Hematopoietic multipotent progenitor cell treated with erythropoietin and hydrocortisone succinate and interleukin-3 and kit ligand, for 6 days (in vitro differentiated cells): ENCODE data around the gene EPSTI1.
A peak's percentile ranks its signal among the peaks of the same experiment; 100 is the strongest.
"Not testable (repeated sequence)": the region's sequence is repeated elsewhere in the genome, so short reads cannot be mapped to it uniquely, and the experiment has no call there.

Source experiments
- DNase-seq: peaks from one replicate; pipeline ENCODE4 v3.0.0-alpha.2; 2015

EPSTI1 gene

DNA sequence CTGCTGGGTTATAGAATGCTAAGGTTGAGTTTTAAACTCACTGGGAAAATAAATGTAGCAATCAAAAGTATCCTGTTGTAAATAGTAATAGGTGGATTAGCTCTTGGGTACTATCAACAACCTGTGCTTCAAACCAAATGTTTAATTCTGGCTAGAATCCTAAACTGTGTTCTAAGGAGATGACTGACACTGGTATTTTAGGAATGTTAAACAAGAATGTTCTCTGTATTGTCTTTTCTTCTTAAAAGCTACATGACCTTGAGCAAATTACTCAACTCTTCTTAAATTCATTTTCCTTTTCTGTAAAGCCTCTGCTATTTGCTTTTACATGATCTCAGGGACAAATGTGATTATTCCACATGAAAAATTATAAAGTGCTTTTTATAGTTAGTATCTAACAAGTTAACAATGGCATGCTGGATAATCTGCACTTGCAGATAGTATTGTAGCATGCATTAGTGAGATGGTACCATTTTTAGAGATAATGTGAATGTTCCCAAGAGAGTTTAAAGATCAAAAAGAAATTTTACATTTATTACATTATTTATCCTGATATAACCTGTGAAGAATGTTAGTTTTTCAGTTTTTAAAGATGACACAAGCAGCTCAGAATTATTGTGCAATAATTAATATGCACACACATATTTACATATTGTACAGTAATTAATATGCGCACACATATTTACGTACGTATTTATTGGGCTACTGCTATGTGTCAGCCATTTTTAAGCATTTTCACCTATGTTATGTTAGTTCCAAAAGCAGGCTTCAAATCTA is 13.6 kb upstream of the EPSTI1 start:
- no peak for DNase-seq

DNA sequence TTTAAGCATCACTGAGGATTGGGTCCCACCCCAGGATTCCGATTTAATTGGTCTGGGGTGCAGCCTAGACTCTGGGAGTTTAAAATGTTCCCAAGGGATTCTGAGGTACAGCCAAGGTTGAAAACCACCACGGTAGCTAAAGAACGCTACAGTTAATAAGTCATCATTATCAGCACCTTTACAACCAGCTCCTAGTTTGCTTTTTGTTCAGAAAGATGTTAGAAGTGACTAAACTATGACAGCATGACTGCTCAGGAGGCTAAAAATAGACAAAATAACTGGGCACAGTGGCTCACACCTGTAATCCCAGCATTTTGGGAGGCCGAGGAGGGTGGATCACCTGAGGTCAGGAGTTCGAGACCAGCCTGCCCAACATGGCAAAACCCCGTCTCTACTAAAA is 11.7 kb upstream of the EPSTI1 start:
- no peak for DNase-seq

- no peak for DNase-seq
These were observed 11.0 kb upstream of the EPSTI1 start for GRCh38 chr13:43003010-43003409.

GRCh38 chr13:43002021-43002420 is 10.0 kb upstream of the EPSTI1 start:
- peak; percentile 13 for DNase-seq

DNA sequence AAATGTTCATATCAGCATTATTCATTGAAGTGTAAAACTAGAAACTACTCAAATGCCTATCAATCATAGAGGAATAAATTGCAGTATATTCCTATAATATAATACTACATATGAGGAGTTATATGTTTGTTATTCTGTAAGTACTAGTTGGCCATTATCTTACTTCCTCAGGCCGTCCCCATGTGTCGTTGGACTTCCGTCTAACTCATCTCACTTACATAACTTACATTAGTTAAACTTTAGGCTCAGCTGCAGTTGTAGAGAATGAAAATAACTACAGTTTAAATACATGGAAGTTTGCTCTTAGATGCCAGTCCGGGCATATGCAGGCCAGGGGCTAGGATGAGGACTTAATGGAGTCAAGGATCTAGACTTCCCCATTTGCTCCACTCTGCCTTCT is 8.6 kb upstream of the EPSTI1 start:
- peak; percentile 49 for DNase-seq

- DNase-seq = no peak
These were observed 7.5 kb upstream of the EPSTI1 start for GRCh38 chr13:42999491-42999890.

DNA sequence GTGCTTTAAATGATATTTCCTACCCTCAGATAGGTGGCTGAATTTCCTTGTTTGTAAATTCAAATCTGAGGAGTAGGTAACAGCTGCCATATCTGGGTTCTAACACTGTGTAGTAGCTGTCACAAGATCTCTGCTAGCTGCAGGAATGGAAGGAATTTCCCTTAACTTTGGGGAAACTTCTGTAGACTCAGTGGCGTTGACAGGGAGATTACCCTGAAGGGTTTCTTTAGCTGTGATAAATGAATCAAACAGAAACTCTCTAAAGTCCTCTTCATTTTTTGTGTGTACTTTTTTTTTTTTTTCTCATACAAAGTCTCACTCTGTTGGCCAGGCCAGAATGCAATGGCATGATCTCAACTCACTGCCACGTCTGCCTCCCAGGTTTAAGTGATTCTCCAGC is 5.3 kb upstream of the EPSTI1 start:
- DNase-seq = no peak

DNA sequence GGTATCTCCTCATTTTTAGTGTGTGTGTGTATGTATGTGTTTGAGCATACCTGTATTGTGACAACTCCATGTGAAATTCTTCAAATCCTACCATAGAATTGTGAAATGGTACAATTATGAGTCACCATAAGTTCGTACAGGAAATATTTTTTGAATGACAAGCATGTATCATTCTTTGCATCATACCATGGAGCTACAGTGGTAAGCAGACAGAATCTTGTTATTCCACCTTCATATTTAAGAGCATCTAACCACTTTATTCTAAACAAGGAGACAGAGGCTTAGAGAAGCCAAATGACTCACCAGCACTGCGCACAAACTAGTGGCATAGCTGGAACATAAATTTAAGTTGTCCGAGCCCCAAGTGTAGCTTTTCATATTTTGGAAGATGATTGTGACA is 4.5 kb upstream of the EPSTI1 start:
- no peak for DNase-seq

- DNase-seq = no peak
These were observed 2.8 kb upstream of the EPSTI1 start for GRCh38 chr13:42994878-42995277.

DNA sequence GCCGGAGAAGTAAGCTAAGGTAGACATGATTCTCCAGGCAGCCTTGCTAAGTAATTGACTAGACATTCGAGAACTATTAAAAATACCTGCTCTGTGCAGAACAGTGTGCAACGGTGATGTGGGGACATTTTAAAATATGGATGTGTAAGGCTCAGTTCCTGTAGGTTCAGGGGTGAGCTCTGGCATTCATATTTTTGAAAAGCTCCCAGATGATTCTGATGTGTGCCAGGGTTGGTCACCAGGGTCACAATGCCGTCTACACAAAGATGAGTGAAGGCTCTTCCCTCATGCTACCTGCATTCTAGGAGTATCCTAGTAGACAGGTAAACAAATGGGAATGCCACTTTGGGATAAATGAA is 702 bp upstream of the EPSTI1 start:
- no peak for DNase-seq

GRCh38 chr13:42991233-42991897 is 676 bp downstream of the EPSTI1 start:
- DNase-seq = not testable (repeated sequence)

- DNase-seq = peak; percentile 47
These were observed 1.5 kb downstream of the EPSTI1 start for GRCh38 chr13:42990291-42991232.

DNA sequence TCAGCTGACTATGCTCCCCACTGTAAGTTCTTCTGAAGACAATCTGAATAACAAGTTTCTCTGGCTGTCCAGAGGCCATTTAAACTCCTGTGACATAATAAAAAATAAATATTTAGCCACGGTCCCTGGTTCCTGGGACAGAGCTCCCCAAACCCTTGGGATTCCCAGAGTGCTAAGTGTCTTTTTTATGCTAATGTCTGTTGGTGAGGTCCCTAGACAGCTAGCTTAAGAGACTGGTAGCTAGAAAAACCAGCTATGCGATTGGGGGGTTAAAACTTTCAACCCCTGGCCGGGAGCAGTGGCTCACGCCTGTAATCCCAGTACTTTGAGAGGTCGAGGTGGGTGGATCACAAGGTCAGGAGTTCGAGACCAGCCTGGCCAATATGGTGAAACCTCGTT is 5.9 kb downstream of the EPSTI1 start:
- DNase-seq = no peak

DNA sequence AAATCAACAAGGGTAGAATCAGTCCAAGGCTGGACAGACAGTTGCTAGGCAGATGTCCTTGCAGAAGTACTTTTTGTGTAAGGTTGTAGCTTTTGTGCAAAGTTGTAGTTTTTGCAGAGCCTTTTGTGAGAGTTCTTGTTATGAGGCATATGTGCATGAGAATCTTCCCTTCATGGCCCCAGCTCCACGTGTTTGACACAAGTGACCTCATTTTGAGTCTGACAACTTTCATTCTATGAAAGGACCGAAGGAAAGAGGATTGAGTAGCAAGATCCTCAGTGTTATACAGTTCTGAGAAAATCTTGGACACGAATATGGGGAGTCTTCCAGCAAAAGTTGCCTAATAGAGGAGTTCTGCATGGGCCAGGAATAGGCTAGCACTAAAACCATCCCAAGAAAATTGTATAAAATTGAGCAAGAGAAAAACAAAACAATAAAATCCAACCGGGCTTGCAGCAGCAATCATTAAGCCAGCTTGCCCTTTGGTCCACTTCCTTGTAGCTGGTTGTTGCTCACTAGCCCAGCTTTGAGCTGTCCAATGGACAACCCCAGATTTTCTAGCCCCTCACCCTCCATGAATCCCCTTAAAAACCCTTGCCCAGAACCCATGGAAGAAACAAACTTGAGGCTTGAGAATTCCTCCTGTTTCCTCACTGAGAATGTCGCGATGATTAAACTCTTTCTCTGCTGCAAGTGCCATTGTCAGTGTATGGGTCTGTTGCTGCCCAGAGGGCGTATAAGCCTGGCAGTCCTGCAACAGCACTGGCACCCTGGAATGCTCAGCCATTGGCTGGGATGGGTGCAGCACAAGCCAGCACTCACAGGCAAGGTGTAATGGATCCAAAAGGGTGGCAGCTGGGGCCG is 6.5 kb downstream of the EPSTI1 start:
- no peak for DNase-seq

DNA sequence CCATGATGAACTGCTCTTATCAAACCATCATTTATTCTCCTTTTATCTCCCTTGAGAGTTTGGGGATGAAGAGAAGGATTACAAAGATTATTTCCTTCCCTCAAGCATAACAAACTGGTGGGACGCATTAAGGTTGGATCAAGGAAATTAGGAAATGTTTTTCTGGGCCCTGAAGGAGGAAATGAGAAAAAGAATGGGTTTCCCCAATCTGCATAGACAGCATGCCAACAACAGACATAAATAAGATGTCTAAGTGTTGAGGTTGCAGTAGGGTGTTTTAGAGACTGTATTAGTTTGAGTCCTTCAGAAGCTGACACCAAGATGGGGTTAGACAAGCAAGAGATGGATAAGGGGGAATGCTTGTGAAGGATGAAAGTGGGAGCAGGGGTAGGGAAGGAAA is 7.3 kb downstream of the EPSTI1 start:
- no peak for DNase-seq

GRCh38 chr13:42984026-42984425 is 8.0 kb downstream of the EPSTI1 start:
- no peak for DNase-seq

DNA sequence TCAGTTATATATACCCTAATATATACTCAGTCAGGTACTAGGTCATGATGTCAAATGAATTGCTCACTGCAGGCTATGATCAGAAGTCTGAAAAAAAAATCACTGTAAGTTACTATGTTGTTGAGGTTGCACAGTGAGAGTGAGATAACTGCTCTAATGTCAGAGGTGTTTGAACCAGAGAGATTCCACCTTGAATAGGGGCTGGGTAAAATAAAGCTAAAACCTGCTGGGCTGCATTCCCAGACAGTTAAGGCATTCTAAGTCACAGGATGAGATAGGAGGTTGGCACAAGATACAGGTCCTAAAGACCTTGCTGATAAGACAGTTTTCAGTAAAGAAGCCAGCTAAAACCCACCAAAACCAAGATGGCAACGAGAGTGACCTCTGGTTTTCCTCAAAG is 10.2 kb downstream of the EPSTI1 start:
- no peak for DNase-seq

- DNase-seq = no peak
These were observed 10.7 kb downstream of the EPSTI1 start for GRCh38 chr13:42981317-42981716.

GRCh38 chr13:42977219-42977659 is 14.8 kb downstream of the EPSTI1 start:
- DNase-seq = no peak

- no peak for DNase-seq
These were observed 16.0 kb downstream of the EPSTI1 start for GRCh38 chr13:42976066-42976465.

GRCh38 chr13:42973581-42973980 is 18.5 kb downstream of the EPSTI1 start:
- DNase-seq = peak; percentile 71

DNA sequence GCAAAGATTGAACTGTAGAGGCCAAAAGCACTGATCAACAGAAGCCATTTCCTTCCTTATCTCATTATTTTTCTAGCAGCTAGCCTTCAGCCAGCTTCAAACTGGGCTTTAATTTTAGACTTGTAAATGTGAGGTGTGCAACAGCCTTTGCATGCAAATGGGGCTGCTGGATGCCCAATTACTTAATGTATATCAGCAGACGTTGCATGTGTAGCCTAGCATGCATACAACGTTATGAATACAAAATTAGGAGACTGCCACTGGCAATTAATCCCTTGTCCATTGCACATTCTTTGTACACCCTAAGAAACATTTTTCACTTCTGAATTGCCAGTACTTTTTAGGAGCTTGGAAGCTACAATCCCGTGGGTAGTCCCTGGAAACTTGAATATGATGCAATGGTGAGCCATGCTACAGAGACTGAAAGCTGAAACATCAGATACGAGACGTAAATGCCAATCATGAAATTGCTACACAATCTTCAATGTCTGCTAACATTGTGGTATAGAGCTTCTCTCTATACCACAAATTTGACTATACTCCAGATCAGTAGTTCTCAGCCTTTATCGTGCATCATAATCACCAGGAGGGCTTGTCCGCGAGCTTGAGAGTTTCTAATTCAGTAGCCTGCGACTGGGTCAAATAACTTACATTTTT is 20.2 kb downstream of the EPSTI1 start:
- no peak for DNase-seq
